Progenitor cell of endocrine pancreas (in vitro differentiated cells): ENCODE measurements around the gene CAMK4. TPM values are rescaled to one million over a fixed set of nuclear protein-coding genes. Genes with fewer than 3 reads are reported as not detected.
"Not testable (repeated sequence)": the region's sequence is repeated elsewhere in the genome, so short reads cannot be mapped to it uniquely, and the experiment has no call there.

Experiments used
- DNase-seq: peaks from one replicate; pipeline ENCODE4 v3.0.0; 2021; ENCODE audit warnings: low spot score; ENCODE audit not compliant: unreplicated experiment
- H3K27ac Mint-ChIP-seq: 2 replicates; pipeline ENCODE4 v1.8.0; 2021; ENCODE audit warnings: mild to moderate bottlenecking, moderate library complexity, mixed read lengths
- H3K27me3 Mint-ChIP-seq: 2 replicates; pipeline ENCODE4 v1.8.0; 2021; ENCODE audit warnings: mixed read lengths
- H3K36me3 Mint-ChIP-seq: 2 replicates; pipeline ENCODE4 v1.8.0; 2022; ENCODE audit warnings: mixed read lengths; ENCODE audit not compliant: insufficient read depth
- H3K4me1 Mint-ChIP-seq: 2 replicates; pipeline ENCODE4 v1.8.0; 2021; ENCODE audit warnings: low read depth, mixed read lengths
- H3K4me3 Mint-ChIP-seq: 2 replicates; pipeline ENCODE4 v1.8.0; 2021; ENCODE audit warnings: low read depth, mild to moderate bottlenecking, moderate library complexity, mixed read lengths
- H3K9me3 Mint-ChIP-seq: 2 replicates; pipeline ENCODE4 v1.8.0; 2021; ENCODE audit warnings: low read depth, mixed read lengths
- total RNA-seq: library from RNA; stranded (reverse); gene quantifications from 2 replicates; pipeline ENCODE4 v1.2.1, GENCODE V29; 2021
- TF ChIP-seq, protein P1 (sequence below): fragments of 200-600 bp; sonication (generic); IDR thresholded peaks from one replicate; pipeline ENCODE4 v1.5.0; 2021; ENCODE audit warnings: antibody characterized with exemption, mild to moderate bottlenecking; ENCODE audit not compliant: unreplicated experiment

CAMK4 gene
- total RNA-seq, 1 donor from 2014 or later = 2.3 TPM

DNA sequence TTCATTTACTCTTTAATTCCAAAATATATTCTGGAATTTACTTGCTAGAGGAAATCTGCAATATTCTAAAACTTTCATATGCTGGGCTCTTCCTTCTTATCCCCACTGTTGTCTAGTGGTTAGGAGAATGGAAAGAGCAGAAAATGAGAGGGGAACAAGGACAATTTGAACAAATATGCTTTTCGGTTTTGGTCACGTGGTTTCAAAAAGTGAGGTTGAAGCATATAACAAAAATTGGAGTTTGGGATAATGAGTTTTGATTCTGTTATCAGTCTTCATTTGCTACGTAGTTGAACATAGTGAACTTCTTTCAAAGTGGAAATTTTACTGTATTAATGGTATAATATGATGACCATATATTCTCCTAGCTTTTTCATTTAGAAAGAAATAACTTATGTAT, 71.5 kb downstream of the CAMK4 start:
- no peaks in the 10 kb centered on the region for H3K4me1 Mint-ChIP-seq
- no peak overlapping the region for H3K27ac Mint-ChIP-seq
- H3K9me3 Mint-ChIP-seq = no peaks in the 10 kb centered on the region
- TF ChIP-seq, protein P1, sequence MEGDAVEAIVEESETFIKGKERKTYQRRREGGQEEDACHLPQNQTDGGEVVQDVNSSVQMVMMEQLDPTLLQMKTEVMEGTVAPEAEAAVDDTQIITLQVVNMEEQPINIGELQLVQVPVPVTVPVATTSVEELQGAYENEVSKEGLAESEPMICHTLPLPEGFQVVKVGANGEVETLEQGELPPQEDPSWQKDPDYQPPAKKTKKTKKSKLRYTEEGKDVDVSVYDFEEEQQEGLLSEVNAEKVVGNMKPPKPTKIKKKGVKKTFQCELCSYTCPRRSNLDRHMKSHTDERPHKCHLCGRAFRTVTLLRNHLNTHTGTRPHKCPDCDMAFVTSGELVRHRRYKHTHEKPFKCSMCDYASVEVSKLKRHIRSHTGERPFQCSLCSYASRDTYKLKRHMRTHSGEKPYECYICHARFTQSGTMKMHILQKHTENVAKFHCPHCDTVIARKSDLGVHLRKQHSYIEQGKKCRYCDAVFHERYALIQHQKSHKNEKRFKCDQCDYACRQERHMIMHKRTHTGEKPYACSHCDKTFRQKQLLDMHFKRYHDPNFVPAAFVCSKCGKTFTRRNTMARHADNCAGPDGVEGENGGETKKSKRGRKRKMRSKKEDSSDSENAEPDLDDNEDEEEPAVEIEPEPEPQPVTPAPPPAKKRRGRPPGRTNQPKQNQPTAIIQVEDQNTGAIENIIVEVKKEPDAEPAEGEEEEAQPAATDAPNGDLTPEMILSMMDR = no peak
- DNase-seq = no peak
- H3K4me3 Mint-ChIP-seq = no peak overlapping the region
- H3K27me3 Mint-ChIP-seq = no peaks in the 10 kb centered on the region
- H3K36me3 Mint-ChIP-seq = no peaks in the 10 kb centered on the region

DNA sequence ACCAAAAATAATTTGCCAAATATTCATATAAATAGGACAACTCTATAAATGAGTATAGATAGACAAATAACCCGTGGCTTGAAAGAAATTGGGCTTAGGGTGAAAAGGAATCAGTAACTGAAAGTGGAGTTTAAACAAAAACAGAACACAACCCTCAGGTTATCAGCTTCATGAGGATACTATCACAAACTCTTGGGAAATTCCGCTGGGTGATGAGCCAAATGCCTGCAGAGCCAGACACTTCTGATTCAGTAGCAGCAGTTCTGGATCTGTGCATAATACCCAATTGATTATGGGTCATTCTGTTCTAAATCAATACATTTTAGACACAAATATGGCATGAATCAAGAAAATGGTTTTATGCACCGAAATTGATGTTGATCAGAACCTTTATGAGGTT, 72.4 kb downstream of the CAMK4 start:
- Mint-ChIP-seq H3K4me1 (no peaks in the 10 kb centered on the region), H3K36me3 (no peaks in the 10 kb centered on the region), H3K4me3 (no peak overlapping the region), H3K9me3 (no peaks in the 10 kb centered on the region), H3K27ac (no peak overlapping the region), H3K27me3 (no peaks in the 10 kb centered on the region)
- no peak for DNase-seq
- TF ChIP-seq, protein P1 = no peak

DNA sequence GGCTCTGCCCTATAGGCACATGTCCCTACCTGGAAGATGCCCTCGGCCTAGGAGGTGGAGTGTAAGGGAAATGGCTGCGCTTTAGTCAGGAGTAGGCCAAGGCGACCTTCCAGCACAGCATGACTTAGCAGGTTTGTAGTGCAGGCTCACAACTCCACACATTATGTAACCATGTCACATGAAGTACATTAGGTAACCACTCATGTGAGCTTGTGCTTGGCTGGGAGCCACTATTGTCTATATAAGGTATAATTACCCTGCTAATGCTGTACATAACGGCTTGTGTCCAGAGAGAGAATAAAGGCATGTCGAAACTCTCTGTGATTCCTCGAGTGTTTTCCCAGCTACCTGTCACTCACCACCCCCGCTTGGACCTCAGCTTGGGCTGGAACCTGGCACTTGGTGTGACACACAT, 74.9 kb downstream of the CAMK4 start:
- no peaks in the 10 kb centered on the region for H3K36me3 Mint-ChIP-seq
- no peak for DNase-seq
- H3K27ac Mint-ChIP-seq = no peak overlapping the region

DNA sequence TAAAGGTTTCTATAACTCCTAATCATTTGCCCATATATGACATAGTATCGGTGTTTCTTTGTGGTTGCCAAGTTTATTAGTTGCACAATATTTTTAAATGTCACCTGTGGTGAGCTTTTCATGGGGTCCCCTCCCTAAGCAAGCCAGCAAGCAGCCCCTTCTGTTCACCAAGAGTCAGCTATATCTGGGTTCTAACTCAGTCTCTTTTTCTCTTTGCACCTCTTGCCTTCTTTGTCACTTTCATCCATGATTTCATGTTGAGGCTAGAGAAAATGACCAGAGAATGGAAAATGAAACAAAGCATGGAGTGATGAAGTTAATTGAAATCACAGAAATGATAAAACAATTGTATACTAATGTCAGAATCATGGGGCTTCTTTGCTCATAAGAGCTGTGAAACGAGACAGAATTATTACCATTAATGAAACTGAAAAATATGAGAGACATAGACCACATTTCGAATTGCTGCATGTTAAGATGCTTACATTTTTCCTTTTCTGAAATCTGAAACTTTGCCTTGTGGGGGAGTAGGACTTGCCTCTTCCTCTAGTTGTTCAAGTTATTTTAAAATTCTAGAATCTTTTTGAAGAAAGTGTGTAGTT, 75.7 kb downstream of the CAMK4 start:
- Mint-ChIP-seq H3K4me3 (no peak overlapping the region), H3K27ac (no peak overlapping the region), H3K9me3 (no peaks in the 10 kb centered on the region), H3K27me3 (no peaks in the 10 kb centered on the region), H3K4me1 (no peaks in the 10 kb centered on the region), H3K36me3 (no peaks in the 10 kb centered on the region)
- TF ChIP-seq, protein P1 = no peak
- no peak for DNase-seq

More for the DNA sequence above, 74.9 kb downstream of the CAMK4 start:
- H3K4me3 Mint-ChIP-seq = no peak overlapping the region
- H3K9me3 Mint-ChIP-seq = no peaks in the 10 kb centered on the region
- no peaks in the 10 kb centered on the region for H3K4me1 Mint-ChIP-seq
- no peaks in the 10 kb centered on the region for H3K27me3 Mint-ChIP-seq
- TF ChIP-seq, protein P1 = no peak

DNA sequence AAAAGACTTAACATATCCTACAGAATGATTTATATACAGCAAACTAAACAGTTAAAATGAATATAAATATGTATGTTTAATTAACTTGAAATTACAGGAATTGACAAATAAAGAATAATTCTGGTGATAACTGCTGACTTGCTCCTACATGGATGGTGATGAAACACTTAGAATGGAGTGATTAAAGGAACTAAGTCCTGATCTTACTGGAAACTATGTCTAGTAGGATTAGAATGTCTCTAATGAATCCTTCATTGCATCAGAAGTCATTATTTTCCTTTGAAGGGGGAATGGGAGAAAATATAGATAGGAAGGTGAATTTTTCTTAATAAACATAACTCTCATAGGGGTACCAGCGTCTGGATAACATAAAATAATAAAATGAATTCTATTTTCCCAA, 77.1 kb downstream of the CAMK4 start:
- no peaks in the 10 kb centered on the region for H3K9me3 Mint-ChIP-seq
- H3K4me3 Mint-ChIP-seq = no peak overlapping the region
- no peak for DNase-seq
- no peaks in the 10 kb centered on the region for H3K27me3 Mint-ChIP-seq
- TF ChIP-seq, protein P1 = no peak
- H3K4me1 Mint-ChIP-seq = no peaks in the 10 kb centered on the region
- no peaks in the 10 kb centered on the region for H3K36me3 Mint-ChIP-seq
- no peak overlapping the region for H3K27ac Mint-ChIP-seq

DNA sequence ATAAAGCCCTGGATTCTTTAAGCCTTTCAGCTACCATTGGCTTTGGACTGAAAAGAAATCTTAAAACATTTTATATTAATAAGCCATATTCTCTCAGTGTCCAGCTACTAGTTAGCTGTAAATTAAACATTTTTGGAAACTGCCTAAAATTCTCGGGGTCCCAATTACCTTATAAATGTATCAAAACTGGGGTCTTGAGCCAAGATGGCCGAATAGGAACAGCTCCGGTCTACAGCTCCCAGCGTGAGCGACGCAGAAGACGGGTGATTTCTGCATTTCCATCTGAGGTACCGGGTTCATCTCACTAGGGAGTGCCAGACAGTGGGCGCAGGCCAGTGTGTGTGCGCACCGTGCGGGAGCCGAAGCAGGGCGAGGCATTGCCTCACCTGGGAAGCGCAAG, 77.9 kb downstream of the CAMK4 start:
- H3K4me3 Mint-ChIP-seq = peak overlapping the region; percentile 70
- H3K27me3 Mint-ChIP-seq, DNase-seq, H3K4me1 Mint-ChIP-seq, H3K36me3 Mint-ChIP-seq, H3K9me3 Mint-ChIP-seq: not testable (repeated sequence)
- H3K27ac Mint-ChIP-seq = peak overlapping the region; percentile 62
